Astrocyte (in vitro differentiated cells and primary cell): ENCODE measurements around the gene RTKN2.

ENCODE experiments used
- EZH2 ChIP-seq: IDR thresholded peaks from 2 replicates; pipeline ENCODE4 v1.6.1; 2012; ENCODE audit warnings: mild to moderate bottlenecking, low read length, inconsistent platforms; ENCODE audit not compliant: insufficient read depth
- TF ChIP-seq, protein P1 (sequence below): IDR thresholded peaks from 2 replicates; pipeline ENCODE4 v1.5.1; 2011; ENCODE audit warnings: low read depth, mild to moderate bottlenecking, inconsistent platforms, low read length, moderate library complexity; ENCODE audit not compliant: insufficient read depth

DNA sequence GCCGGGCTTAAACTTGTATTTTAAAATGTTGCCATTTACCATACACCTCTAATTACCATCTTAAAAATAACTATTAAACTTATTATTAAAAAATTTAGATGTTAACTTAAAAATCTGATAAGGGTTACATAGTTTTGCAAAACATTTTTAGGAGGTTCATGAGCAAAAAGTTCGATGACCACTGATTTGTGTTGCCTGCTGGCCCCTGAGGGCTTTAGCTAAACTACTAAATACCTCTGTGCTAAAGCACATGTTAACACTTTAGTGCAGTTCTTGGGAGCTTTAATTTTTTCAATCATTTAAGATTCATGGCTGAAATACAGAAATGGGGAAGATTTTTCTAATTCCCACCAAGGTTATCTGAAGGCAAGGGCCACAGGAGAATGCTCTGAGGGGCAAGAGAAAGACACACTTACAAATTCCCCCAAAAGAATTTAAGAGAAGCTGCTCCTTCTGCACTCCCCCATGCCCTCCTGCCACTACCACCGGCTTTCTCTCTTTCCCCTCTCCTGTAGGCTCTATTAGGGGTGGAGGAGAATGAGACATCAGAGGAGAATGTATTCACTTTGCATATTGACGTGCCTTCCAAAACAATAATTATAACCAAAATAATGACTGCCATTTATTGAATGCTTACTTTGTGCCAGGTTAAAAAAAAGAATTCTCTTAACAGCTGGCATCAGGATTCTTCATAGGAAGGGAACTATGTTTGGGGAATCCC lies 106.2 kb downstream of the RTKN2 start:
- TF ChIP-seq, protein P1, sequence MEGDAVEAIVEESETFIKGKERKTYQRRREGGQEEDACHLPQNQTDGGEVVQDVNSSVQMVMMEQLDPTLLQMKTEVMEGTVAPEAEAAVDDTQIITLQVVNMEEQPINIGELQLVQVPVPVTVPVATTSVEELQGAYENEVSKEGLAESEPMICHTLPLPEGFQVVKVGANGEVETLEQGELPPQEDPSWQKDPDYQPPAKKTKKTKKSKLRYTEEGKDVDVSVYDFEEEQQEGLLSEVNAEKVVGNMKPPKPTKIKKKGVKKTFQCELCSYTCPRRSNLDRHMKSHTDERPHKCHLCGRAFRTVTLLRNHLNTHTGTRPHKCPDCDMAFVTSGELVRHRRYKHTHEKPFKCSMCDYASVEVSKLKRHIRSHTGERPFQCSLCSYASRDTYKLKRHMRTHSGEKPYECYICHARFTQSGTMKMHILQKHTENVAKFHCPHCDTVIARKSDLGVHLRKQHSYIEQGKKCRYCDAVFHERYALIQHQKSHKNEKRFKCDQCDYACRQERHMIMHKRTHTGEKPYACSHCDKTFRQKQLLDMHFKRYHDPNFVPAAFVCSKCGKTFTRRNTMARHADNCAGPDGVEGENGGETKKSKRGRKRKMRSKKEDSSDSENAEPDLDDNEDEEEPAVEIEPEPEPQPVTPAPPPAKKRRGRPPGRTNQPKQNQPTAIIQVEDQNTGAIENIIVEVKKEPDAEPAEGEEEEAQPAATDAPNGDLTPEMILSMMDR, result no peak
- no peak for TF ChIP-seq EZH2
